IMR-90 (cell line): Measurements from ENCODE around the gene RIMS4. TPM values are rescaled to one million over a fixed set of nuclear protein-coding genes. Genes with fewer than 3 reads are reported as not detected.
A peak's percentile ranks its signal among the peaks of the same experiment; 100 is the strongest.

Experiments used
- ATAC-seq: fragments of 200-7000 bp; cut with Tn5 transposase; 2 replicates; pipeline ENCODE4 v1.9.1; 2020; ENCODE audit warnings: low read depth, mild to moderate bottlenecking, moderate library complexity
- Bru-seq: library from RNA; stranded (reverse); fragments of 400-500 nt; gene quantifications from one replicate; lab custom pipeline; 2021; lab: Mats Ljungman, UMichigan
- BruChase-seq, 2 experiments: library from RNA; stranded (reverse); fragments of 400-500 nt; gene quantifications; one replicate each; lab custom pipeline; 2021; lab: Mats Ljungman, UMichigan
- BruUV-seq: library from RNA; stranded (reverse); fragments of 400-500 nt; replicated peaks from 2 replicates; lab custom pipeline; 2021; lab: Mats Ljungman, UMichigan
- CTCF ChIA-PET: fragments of 300-600 bp; formaldehyde crosslinking; extraction: SDS; loops from one replicate; lab custom pipeline; 2021; ENCODE audit warnings: antibody characterized with exemption; lab: Yijun Ruan, JAX
- POLR2A ChIA-PET: fragments of 300-600 bp; sonication (Branson Sonifier 250); formaldehyde crosslinking; loops from one replicate; lab custom pipeline; 2022; ENCODE audit warnings: antibody characterized with exemption; ENCODE audit not compliant: unreplicated experiment; lab: Charles Lee
- DNase-seq: peaks from one replicate; pipeline ENCODE4 v3.0.0; 2013
- H2AFZ ChIP-seq: replicated peaks from 2 replicates; pipeline ENCODE3; 2013; ENCODE audit warnings: low read length, mild to moderate bottlenecking; ENCODE audit not compliant: poor library complexity
- H2AK5ac ChIP-seq: 2 replicates; pipeline ENCODE4 v1.6.1; 2013; ENCODE audit warnings: low read depth, low read length, inconsistent platforms
- H2AK9ac ChIP-seq: replicated peaks from 2 replicates; pipeline ENCODE3; 2013; ENCODE audit warnings: mild to moderate bottlenecking, low read depth, low read length, moderate library complexity; ENCODE audit not compliant: poor library complexity
- H2BK120ac ChIP-seq: 2 replicates; pipeline ENCODE4 v1.6.1; 2013; ENCODE audit warnings: low read depth, low read length, inconsistent platforms
- H2BK15ac ChIP-seq: 3 replicates; pipeline ENCODE4 v1.6.1; 2013; ENCODE audit warnings: low read depth, low read length, inconsistent platforms
- H2BK20ac ChIP-seq: 2 replicates; pipeline ENCODE4 v1.6.1; 2013; ENCODE audit warnings: low read depth, mild to moderate bottlenecking, inconsistent platforms, low read length, moderate library complexity
- H2BK5ac ChIP-seq: 2 replicates; pipeline ENCODE4 v1.6.1; 2013; ENCODE audit warnings: mild to moderate bottlenecking, low read depth, low read length, inconsistent platforms; ENCODE audit not compliant: poor library complexity, severe bottlenecking
- H3K14ac ChIP-seq: replicated peaks from 2 replicates; pipeline ENCODE4 v1.6.1; 2013; ENCODE audit warnings: low read depth, low read length, inconsistent platforms
- H3K18ac ChIP-seq: 2 replicates; pipeline ENCODE4 v1.6.1; 2013; ENCODE audit warnings: low read depth, low read length, control low read depth
- H3K23ac ChIP-seq: 2 replicates; pipeline ENCODE4 v1.6.1; 2013; ENCODE audit warnings: low read depth, low read length, inconsistent platforms
- H3K27ac ChIP-seq: 2 replicates; pipeline ENCODE4 v1.5.1; 2013; ENCODE audit warnings: mild to moderate bottlenecking, control low read depth, low read length; ENCODE audit not compliant: insufficient read depth
- H3K27me3 ChIP-seq: 2 replicates; pipeline ENCODE4 v1.6.1; 2013; ENCODE audit warnings: low read length; ENCODE audit not compliant: control insufficient read depth, insufficient read depth
- H3K36me3 ChIP-seq: 2 replicates; pipeline ENCODE4 v1.6.1; 2013; ENCODE audit warnings: low read length, mixed read lengths; ENCODE audit not compliant: control insufficient read depth, insufficient read depth
- H3K4ac ChIP-seq: 2 replicates; pipeline ENCODE4 v1.6.1; 2013; ENCODE audit warnings: low read depth, low read length, inconsistent platforms
- H3K4me1 ChIP-seq: 2 replicates; pipeline ENCODE4 v1.6.1; 2013; ENCODE audit warnings: low read length, mixed read lengths; ENCODE audit not compliant: control insufficient read depth, insufficient read depth
- H3K4me2 ChIP-seq: 2 replicates; pipeline ENCODE4 v1.6.1; 2013; ENCODE audit warnings: low read depth, mild to moderate bottlenecking, control low read depth, low read length, moderate library complexity
- H3K4me3 ChIP-seq: 2 replicates; pipeline ENCODE4 v1.5.1; 2013; ENCODE audit warnings: low read depth, mild to moderate bottlenecking, control low read depth, low read length, moderate library complexity; ENCODE audit not compliant: insufficient read depth
- H3K56ac ChIP-seq: 2 replicates; pipeline ENCODE4 v1.6.1; 2013; ENCODE audit warnings: low read length, inconsistent platforms; ENCODE audit not compliant: insufficient read depth; ENCODE audit errors: extremely low read depth
- H3K79me1 ChIP-seq, 2 experiments: 2 replicates each; pipeline ENCODE4 v1.6.1; 2013; ENCODE audit warnings: low read length in 2 of 2, inconsistent platforms in 1 of 2, low read depth in 1 of 2
- H3K9ac ChIP-seq: 2 replicates; pipeline ENCODE4 v1.6.1; 2013; ENCODE audit warnings: low read depth, low read length, control low read depth
- H3K9me1 ChIP-seq: 2 replicates; pipeline ENCODE4 v1.6.1; 2013; ENCODE audit warnings: low read length, inconsistent platforms; ENCODE audit not compliant: insufficient read depth
- H3K9me3 ChIP-seq: 2 replicates; pipeline ENCODE4 v1.6.1; 2013; ENCODE audit warnings: low read length; ENCODE audit not compliant: control insufficient read depth, insufficient read depth
- H4K20me1 ChIP-seq: 2 replicates; pipeline ENCODE4 v1.6.1; 2013; ENCODE audit warnings: low read length, inconsistent platforms; ENCODE audit not compliant: insufficient read depth
- H4K5ac ChIP-seq: 2 replicates; pipeline ENCODE4 v1.6.1; 2013; ENCODE audit warnings: mild to moderate bottlenecking, low read depth, low read length, control low read depth
- H4K8ac ChIP-seq, 2 experiments: 2 replicates each; pipeline ENCODE4 v1.6.1; 2013; ENCODE audit warnings: low read depth in 2 of 2, low read length in 2 of 2, control low read depth in 1 of 2, inconsistent platforms in 1 of 2
- H4K91ac ChIP-seq: 2 replicates; pipeline ENCODE4 v1.6.1; 2013; ENCODE audit warnings: low read depth, low read length, inconsistent platforms; ENCODE audit not compliant: insufficient read depth
- MAFK ChIP-seq: IDR thresholded peaks from 2 replicates; pipeline ENCODE4 v1.6.1; 2012; ENCODE audit warnings: low read depth, low read length, improper control_type of control experiment
- MAZ ChIP-seq: IDR thresholded peaks from 2 replicates; pipeline ENCODE4 v1.6.1; 2012; ENCODE audit warnings: low read depth, mild to moderate bottlenecking, low read length, improper control_type of control experiment, moderate library complexity, borderline replicate concordance
- POLR2A ChIP-seq: IDR thresholded peaks from 2 replicates; pipeline ENCODE4 v1.6.1; 2012; ENCODE audit warnings: mild to moderate bottlenecking, low read depth, low read length
- WGBS, 2 experiments: methylation state at CpG; one replicate each; pipeline versions ENCODE4 v1.1.5 to v1.1.7; 2013; ENCODE audit warnings: missing lambda C conversion rate in 2 of 2; ENCODE audit not compliant: insufficient read length in 1 of 2; ENCODE audit errors: extremely low coverage in 2 of 2; 5-methylcytosine and 5-hydroxymethylcytosine counted together
- dilution Hi-C: fragments of 300-500 bp; cut with HindIII; formaldehyde crosslinking; loops from one replicate; pipeline ENCODE4 v1.14.3; 2018; ENCODE audit warnings: low sequenced_read_pairs; ENCODE audit not compliant: unreplicated experiment
- in situ Hi-C: fragments of 300-500 bp; cut with MboI; formaldehyde crosslinking; loops from 3 replicates; pipeline ENCODE4 v1.14.3; 2019; ENCODE audit warnings: low sequenced_read_pairs, inconsistent platforms, mixed read lengths
- intact Hi-C: fragments of 100-400 bp; cut with micrococcal nuclease; formaldehyde crosslinking; loops from 2 replicates; pipeline ENCODE4 v1.10.0; 2022
- long read RNA-seq: library from polyadenylated mRNA; unstranded; transcript quantifications from one replicate; pipeline ENCODE4 v2.0.0, GENCODE V29; 2021; ENCODE audit not compliant: unreplicated experiment
- polyA plus RNA-seq, 3 experiments: library from polyadenylated mRNA; depleted of rRNA; stranded (reverse); fragments of >200 nt; gene quantifications; 2 replicates each; pipeline ENCODE4 v1.2.3, GENCODE V29; 2012; ENCODE audit warnings: low replicate concordance in 1 of 3
- total RNA-seq: library from RNA; depleted of rRNA; stranded (reverse); fragments of >200 nt; gene quantifications from 2 replicates; pipeline ENCODE4 v1.2.3, GENCODE V29; 2012; rRNA removed

The RIMS4 gene
- not detected in 2 replicates for total RNA-seq
- polyA plus RNA-seq (2012; rRNA removed) = not detected in 2 replicates
- not detected in 2 replicates for polyA plus RNA-seq (2012; cell fraction: cytosol; rRNA removed)
- polyA plus RNA-seq (2012; cell fraction: nucleus; rRNA removed; ENCODE audit: low replicate concordance) = not detected in 2 replicates
- percentile 9 among the genes with signal in this experiment for Bru-seq, nascent RNA
- percentile 5 among the genes with signal in this experiment for BruChase-seq, experiment 1, labeled RNA remaining after a 6-hour chase
- percentile 3 among the genes with signal in this experiment for BruChase-seq, experiment 2, labeled RNA remaining after a 2-hour chase
- long read RNA-seq = 0 reads

DNA sequence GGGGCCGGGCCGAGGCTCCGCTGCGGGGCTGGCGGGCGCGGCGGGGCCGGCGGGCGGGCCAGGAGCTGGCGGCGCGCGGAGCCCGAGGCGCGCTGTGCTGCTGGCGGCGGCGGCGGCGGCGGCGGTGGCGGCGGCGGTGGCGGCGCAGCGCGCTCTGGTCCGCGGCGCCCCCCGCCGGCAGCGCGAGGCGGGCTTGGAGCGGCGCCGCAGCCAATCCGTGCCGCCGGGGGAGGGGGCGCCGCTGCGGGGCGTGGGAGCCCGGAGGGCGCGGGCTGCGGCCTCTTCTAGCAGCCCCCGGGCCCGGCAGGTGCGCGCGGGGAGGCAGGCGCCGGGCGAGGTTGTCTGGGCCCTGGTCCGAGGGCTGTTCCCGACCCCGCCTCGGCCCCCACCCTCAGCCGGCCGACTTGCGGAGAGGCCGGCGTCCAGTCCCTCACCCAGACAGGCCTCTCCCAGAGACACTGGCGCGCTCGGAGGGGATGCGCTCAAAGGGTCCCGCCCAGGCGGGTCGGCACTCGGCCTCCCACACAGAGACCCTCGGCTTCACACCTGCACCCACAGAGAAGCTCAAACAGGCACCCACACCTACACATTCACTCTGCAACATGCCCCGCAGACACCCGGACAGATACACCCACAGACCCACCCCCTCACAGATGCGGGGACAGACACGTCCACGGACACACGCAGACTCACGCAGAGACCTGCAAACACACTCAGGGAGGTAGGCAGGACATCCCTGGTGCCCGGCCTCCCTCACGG, at the start of gene RIMS4:
Gene RIMS4 (minus strand): TSS at position 156 of the 759 bp plus-strand sequence. CDS start 275 bp downstream, outside the sequence.
- Histone ChIP-seq H3K27me3 (peaks cover 59% of the 10 kb centered on the region), H3K18ac (no peak within 1 kb of the TSS), H3K9me1 (no peaks in the 10 kb centered on the region), H2BK5ac (no peak within 1 kb of the TSS), H3K9ac (no peak within 1 kb of the TSS), H3K4me2 (no peak within 1 kb of the TSS), H2AK9ac (no peak within 1 kb of the TSS), H3K27ac (no peak within 1 kb of the TSS), H3K14ac (no peak within 1 kb of the TSS), H4K8ac (no peak within 1 kb of the TSS), H4K5ac (no peak within 1 kb of the TSS), H3K4me3 (no peak within 1 kb of the TSS), H3K4ac (no peak within 1 kb of the TSS), H2AK5ac (no peak within 1 kb of the TSS), H4K91ac (no peak within 1 kb of the TSS), H3K4me1 (no peaks in the 10 kb centered on the region), H2BK15ac (no peak within 1 kb of the TSS), H3K23ac (no peak within 1 kb of the TSS), H2BK120ac (no peak within 1 kb of the TSS), H2AFZ (peak within 1 kb of the TSS; percentile 39), H3K56ac (no peak within 1 kb of the TSS), H3K9me3 (peaks cover 14% of the 10 kb centered on the region), H3K79me1 (no peaks in the 10 kb centered on the region), H2BK20ac (no peak within 1 kb of the TSS), H4K20me1 (no peaks in the 10 kb centered on the region), H3K36me3 (no peaks in the 10 kb centered on the region)
- ChIA-PET POLR2A (no interaction called here), CTCF (no interaction called here)
- dilution Hi-C loops = no loop called here
- TF ChIP-seq MAFK (no peak), MAZ (no peak), POLR2A (no peak)
- DNase-seq (no peak), ATAC-seq (peak; percentile 65)
- BruUV-seq = no TSS peak
- in situ Hi-C loops = no loop called here
- 7% methylated on average over 23 of the region's 89 CpGs; no CpG with 5 or more reads in 1 of the 2 experiments for WGBS, 2 experiments
- intact Hi-C loops = no loop called here
